GDM1 (cell line): Measurements from ENCODE around the gene AP3B1.
"Not testable (repeated sequence)": the region's sequence is repeated elsewhere in the genome, so short reads cannot be mapped to it uniquely, and the experiment has no call there.

Experiments
- DNase-seq: peaks from one replicate; lab custom pipeline; 2025; lab: John Stamatoyannopoulos, UW

Gene AP3B1

DNA sequence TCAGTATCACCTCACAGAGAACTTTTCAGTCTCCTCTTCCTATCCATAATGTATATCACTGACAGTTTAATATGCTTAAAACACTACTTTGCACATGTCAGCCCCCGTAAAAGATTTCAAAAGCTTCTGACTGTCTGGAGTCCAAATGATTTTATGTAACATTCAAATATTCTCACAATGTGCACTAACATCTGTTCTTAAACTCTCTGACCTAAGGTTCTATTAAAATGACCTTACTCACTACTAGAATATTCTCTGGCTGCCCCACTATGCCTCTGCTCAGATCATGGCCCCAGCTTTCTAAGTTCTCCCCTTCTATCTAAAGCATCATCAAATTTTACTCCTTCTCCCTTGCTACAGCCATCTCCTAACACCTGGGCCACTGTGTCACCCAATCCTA lies 52.5 kb downstream of the AP3B1 start:
- DNase-seq: no peak

DNA sequence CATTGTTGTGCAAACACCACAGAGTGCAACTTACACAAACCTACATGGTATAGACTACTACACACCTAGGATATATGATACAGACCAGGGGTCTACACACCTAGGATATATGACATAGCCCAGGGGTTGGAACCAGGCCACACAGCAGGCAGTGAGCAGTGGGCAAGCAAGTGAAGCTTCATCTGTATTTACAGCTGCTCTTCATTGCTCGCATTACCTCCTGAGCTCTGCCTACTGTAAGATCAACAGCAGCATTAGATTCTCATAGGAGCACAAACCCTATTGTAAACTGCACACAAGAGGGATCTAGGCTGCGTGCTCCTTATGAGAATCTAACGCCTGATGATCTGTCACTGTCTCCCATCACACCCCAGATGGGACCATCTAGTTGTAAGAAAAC lies 56.6 kb downstream of the AP3B1 start:
- no peak for DNase-seq

DNA sequence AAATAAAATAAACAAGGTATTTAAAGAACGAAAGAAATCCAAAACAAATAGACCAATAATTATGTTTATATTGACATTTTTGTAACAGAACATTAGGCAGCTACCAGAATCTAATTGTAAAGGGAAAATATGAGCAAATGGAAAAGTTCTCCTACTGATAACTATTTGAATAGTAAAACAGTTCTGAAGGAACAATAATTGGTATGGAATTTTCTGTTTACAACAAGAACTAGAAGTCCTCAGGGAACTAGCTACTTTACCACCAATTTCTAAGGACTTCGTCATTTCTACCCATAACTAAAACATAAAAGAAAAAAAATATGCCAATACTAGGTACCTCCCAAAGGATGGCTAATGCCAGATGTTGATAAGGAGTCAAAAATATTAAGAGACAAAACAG lies 58.5 kb downstream of the AP3B1 start:
- DNase-seq: no peak

DNA sequence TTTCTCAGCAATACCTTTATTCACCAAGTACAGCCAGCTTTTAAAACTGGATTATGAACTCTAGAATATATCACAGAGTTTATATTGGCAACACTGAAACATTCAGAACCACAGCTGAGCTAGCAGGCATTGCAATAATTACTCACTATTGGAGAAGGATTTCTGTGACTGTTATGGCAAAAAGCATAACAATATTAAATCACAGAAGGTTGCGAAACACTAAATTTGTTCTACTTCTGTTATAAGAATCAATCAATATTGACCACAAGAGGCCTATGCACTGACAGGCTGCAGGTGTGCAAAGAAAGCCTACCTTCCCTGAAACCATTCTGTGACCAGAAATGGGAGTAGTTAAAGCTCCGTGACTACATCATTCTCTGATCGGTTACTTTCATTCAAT lies 59.2 kb downstream of the AP3B1 start:
- no peak for DNase-seq

DNA sequence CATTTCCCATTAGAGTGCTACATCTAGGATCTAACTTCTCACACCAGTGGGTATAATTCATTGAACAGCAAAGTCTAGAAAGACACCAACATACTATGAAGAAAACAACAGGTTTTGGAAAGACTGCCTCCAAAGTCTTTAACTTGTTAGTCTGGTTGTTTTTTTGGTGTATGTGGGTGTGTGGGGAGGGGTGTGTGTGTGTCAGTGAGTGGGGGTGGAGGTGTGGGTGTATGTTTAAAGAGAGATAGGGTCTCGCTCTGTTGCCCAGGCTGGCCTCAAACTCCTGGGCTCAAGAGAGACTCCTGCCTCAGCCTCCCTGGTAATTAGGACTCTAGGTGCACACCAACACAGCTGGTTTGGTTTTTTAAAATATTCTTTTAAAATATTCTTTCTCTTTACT lies 59.7 kb downstream of the AP3B1 start:
- DNase-seq: no peak

DNA sequence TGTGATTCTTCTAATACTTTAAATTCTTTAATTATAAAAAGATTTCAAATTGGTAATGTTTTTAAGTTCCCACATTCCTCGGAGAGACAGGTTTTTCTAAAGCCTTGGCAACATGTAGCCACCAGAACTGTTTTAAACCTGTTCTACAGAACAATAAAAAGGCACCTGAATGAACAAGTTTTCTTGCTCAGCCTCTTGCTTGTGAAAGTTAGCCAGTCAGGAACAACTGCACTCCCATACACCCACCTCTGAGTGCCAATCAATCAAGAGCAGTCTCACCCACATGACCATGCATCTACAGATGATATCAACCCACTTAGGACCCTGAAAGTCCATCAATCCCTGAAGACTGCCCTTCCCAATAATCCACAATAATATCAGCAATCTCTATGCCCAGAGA lies 62.3 kb downstream of the AP3B1 start:
- no peak for DNase-seq

DNA sequence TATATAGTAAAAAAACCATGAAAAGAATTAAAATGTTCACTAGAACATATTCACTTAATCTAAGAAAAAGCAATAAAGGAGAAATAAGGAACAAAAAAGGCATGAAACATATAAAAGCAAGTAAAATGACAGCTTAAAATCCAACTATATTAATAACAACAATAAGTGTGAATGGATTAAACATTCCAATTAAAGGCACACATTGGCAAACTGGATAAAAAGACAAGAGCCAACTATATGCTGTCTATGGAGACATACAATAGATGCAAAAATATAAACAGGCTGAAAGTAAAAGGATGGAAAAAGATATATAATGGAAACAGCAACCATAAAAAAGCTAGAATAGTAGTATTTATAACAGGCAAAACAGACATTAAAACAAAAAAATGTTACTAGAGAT lies 70.1 kb downstream of the AP3B1 start:
- no peak for DNase-seq

DNA sequence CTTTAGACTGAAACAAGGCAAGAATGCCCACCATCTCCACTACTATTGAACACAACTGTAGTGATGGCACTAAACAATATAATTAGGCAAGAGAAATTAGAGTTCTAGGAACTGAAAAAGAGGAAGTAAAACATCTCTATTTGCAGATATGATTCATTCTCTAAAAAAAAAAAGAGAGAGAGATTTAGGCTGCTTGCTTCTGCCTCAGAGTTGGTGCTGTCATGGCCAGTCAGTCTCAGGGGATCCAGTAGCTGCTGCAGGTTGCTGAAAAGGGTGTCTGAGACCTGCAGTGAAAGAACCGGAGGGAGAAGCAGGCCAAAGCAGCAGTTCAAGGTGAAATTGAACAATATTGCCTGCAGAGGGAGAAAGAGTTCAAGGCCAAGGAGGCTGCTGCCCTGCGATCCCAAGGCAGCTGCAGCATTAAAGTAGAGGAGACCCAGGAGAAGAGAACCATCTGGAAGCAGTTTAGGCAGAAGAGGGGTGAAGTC lies 72.5 kb downstream of the AP3B1 start:
- DNase-seq: peak; percentile 19

DNA sequence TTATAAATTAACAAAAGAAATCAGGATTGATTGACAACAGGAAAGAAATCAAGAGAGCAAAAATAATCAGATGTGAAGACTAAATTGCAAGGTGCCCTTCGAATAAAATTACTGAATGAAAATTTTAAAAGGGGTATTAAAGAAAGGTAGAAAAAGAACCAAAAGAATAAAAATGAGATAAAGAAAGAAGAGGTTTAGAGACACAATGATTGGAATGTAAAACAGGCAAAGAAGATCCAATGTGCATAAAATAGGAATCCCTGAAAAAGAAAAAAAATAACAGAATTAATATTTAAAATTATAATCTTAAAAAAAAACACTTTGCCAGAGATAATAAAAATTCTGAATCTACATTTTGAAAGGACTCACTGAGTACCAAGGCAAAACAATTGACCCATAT lies 73.0 kb downstream of the AP3B1 start:
- no peak for DNase-seq

DNA sequence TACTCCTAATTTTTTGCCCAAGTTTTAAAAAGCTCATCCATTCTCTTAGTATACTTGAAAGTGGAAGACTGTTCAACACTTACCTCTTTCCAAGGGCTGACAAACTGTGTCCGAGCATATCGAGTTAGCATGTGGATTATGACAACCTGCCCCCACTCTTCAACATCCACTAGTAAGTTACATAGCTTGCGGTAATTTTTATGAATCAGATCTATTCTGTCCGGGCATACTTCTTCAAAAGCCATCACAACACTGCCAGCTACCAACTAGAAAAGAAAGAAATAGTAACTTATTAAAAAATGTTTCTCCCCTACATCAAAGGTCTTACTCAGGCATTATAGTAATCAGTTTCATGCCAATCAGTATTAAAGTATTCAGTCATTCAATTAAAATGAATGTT lies 78.5 kb downstream of the AP3B1 start:
- DNase-seq: no peak

DNA sequence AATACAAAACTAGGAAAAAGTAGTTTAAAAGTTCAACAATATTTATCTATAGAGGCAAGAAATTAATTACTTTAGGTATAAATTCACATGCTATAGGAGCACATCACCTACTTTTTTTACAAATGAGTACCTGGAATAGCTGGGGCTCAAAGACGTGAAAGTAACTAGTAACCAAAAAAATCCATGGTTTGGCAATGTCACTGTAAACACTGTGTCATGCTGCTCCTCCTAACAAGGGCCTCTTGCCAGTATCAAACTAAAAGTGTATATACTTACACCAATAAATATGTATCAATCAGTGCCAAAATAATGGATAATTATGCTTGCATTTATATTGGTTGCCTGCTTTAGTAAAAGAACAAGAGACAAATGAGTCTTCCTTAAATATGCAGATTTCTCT lies 78.9 kb downstream of the AP3B1 start:
- no peak for DNase-seq

DNA sequence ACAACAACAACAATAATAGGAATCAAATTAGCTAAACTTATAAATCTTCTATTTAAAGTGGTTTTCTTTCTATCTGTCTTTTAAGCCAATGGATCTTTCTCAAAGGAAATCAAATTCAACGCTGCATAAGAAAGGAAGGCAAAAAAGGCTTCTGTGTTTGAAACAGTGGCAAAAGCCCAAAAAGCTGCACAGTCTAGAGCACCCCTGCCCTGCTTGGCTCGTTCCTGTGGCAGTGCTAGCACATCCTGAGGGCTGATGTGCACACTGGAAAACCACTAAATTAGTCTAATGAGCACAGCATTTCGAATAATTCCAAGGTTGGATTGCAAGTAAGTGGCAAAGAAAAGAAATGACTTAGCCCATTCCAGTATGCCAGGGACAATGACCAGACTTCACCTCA lies 80.7 kb downstream of the AP3B1 start:
- DNase-seq: no peak

DNA sequence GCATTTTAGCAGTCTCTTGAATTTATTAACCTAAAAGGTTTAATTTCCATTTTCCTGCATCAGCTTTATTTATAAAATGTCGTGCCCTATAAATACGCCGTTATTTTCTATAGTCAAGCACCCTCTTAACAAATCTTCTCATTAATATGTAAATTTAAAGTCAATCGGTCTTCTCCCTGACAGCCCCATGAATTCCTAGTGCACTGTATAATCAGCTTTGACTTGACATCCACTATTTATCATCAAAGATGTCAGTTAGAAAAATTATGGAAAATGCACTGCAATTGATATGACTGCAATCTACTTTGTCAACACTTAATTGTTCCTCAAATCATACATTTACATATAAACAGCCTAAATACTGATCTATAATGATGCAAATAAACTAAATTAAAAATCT lies 83.4 kb downstream of the AP3B1 start:
- DNase-seq: no peak

DNA sequence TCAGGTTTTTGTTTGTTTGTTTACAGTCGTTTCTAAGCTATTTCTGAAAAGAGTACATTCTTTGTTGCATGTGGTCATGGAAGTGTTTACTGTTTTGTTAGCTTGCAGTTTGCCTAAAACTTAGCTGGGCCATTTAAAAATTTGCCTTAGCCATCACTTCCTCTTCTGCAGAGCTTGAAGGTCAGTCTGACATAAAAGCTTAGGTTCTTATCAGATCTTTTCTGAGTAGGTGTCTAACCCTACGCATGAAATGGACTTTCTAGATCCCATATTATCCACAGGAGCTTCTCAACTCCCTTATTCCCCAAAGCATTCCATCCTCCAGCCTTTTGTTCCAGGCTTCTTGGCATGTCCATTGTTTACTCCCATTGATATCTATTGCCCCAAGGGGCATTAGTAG lies 90.3 kb downstream of the AP3B1 start:
- DNase-seq: no peak

DNA sequence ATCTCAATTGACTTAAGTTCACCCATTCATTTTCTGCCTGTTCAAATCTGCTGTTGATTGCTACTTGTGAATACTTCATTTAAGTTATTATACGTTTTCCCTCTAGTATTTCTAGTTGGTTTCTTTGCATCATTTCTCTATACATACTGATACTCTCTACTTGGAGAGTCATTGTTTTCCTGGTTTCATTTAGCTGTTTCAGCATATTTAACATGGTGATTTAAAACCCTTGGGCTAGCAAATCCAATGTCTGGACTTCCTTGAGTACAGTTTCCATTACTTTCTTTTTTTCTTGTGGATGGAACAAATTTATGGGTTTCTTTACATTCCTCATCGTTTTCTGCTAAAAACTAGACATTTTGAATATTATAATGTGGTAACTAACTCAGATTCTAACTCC lies 90.7 kb downstream of the AP3B1 start:
- DNase-seq: no peak

DNA sequence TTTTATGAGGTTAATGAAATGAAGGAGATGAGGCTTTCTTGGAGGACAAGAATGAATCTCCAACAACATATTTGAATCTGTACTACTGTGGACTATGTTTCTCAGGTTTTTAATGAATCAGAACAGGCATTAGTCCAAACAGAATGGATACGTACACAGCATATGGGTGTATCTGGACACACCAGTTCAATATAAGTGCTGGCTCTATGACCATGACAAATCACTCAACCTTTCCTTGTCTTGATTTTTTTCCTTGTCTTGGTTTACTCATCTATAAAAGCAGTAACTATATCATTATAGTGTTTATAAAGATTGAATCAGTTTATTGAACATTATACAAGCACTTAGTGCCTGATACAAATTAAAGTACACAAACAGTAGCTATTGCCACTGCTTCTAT lies 104.1 kb downstream of the AP3B1 start:
- no peak for DNase-seq

DNA sequence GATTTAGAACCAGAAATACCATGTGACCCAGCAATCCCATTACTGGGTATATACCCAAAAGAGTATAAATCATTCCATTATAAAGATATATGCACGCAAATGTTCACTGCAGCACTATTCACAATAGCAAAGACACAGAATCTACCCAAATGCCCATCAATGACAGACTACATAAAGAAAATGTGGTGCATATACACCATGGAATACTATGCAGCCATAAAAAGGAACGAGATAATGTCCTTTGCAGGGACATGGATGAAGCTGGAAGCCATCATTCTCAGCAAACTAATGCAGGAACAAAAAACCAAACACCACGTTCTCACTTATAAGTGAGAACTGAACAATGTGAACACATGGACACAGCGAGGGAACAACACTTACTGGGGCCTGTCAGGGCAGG lies 105.8 kb downstream of the AP3B1 start:
- not testable (repeated sequence) for DNase-seq

DNA sequence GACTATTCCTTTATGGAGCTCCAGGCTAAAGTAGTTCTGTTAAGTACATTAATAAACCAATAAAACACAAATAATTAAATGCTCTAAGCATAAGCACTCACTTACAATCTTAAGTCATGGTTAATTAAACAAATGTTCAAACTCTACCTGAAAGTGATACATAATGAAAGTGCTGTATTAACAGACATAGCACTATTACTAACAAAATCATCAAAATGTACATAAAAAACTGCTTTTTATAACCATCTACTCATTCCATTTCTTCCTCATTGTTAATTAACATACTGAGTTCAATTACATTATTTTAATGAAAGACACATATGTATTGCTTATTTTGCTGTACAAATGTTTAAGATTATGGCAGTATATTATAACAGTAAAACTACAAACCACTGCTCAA lies 107.3 kb downstream of the AP3B1 start:
- no peak for DNase-seq

DNA sequence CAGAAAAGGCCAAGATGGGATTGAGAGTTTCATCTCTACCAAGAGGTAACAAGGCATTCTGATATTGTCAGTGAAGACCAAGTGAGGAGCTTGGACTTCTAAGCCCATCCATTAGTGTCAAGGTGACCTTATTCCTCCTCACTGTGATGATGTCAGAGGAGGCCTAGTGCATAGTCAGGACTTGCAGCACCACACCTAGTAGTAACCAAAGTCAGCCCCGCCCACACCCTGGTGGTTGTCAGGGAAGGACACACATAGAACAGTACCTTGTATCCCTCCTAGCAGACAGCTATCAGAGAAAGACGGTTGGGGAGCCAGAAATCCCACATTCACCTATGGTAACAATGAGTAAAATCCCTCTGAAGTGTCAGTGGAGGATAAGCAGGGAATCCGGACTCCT lies 111.7 kb downstream of the AP3B1 start:
- no peak for DNase-seq

DNA sequence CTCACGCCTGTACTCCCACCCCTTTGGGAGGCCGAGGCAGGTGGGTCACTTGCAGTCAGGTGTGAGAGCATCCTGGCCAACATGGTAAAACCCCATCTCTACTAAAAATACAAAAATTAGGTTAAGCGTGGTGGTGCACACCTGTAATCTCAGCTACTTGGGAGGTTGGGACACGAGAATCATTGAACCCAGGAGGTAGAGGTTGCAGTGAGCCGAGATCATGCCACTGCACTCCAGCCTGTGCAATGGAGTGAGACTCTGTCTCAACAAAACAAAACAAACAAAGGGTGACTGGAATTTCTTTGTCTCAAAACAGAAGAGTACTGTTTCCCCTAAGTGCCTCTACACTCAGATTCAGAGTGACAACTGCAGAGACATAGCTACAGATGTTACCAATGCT lies 116.1 kb downstream of the AP3B1 start:
- no peak for DNase-seq

DNA sequence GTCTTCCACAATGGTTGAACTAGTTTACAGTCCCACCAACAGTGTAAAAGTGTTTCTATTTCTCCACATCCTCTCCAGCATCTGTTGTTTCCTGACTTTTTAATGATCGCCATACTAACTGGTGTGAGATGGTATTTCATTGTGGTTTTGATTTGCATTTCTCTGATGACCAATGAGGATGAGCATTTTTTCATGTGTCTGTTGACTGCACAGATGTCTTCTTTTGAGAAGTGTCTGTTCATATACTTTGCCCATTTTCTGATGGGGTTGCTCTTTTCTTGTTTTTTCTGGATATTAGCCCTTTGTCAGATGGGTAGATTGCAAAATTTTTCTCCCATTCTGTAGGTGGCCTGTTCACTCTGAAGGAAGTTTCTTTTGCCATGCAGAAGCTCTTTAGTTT lies 124.2 kb downstream of the AP3B1 start:
- not testable (repeated sequence) for DNase-seq

DNA sequence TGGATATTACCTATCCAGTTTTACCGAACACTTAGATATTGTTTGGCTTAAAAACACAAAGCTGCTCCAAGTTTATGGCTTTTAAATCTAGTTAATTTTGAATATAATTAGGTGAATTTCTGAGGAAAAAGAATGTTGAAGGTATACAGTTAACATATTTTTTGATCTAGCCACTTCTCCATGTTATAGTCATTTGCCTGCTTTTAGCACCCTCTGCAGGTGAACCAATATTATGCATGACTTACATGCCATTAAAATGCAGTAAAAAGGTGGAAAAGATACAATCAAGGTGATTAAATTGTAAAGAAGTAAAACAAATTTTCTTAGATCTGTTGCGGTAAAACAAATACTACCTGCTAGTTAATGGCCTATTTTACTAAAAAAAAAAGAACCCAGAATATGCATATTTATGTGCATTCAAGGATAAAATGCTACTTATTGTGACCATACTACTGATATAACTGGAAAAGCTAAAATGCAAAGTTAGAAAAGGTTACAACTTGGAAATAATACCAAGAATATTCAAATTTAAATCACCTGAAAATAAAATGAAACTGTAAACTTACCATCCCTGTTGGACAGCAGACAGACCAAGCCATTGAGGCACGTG lies 132.1 kb downstream of the AP3B1 start:
- peak; percentile 4 for DNase-seq

DNA sequence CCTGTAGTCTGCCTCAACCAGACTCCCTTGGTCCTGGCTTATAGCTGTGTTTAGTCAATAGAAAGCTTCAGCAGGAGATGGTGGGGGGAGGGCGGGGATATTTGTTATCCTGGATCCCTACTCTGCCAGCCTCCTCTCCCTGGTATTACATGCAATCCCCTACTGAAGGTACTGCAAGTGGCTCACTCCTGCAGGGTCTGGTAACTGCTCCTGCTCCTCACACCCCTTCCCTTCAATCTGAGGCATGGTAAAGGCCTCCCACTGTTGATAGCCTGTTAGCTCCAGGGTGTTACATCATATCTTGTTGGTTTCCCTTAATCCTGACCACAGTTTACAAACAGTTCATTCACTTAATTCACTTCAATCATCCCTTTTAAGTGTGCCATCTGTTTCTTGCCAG lies 137.5 kb downstream of the AP3B1 start:
- DNase-seq: no peak

DNA sequence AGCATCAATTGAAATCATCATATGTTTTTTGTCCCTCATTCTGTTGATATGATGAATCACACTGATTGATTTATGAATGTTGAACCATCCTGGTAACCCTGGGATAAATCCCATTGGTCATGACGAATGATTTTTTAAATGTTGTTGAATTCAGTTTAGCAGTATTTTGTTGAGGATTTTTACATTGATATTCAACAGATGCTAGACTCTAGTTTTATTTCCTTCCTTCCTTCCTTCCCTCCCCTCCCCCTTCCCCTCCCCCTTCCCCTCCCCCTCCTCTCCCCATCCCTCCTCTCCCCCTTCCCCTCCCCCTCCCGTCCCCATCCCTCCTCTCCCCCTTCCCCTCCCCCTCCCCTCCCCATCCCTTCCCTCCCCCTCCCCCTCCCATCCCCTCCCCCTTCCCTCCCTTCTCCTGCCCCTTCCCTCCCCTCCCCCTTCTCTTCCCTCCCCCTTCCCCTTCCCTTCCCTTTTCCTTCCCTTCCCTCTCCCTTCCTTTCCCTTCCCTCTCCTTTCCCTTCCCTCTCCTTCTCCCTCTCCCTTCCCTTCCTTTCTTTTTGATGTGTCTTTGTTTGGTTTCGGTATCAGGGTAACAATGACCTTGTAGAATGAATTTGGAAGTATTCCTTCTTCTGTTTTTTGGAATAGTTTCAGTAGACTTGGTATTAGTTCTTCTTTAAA lies 142.8 kb downstream of the AP3B1 start:
- no peak for DNase-seq
